ENCODE data around the gene EXOC6B.

GRCh38 chr2:72676341-72677025 is 149.3 kb downstream of the EXOC6B start:
- TF ChIP-seq EP300 (IDR thresholded peaks at IDR 0.05; ENCODE audit: low read depth) (no peak), CTCF (IDR thresholded peaks at IDR 0.05) (no peak)
